K562 (cell line): ENCODE results near the gene COX4I2. TPM values are rescaled to one million over a fixed set of nuclear protein-coding genes. Genes with fewer than 3 reads are reported as not detected.

Experiments
- ADNP ChIP-seq: fragments of 200-800 bp; sonication (Bioruptor generic); IDR thresholded peaks from 2 replicates; pipeline ENCODE4 v1.6.1; 2016; ENCODE audit warnings: missing genetic modification characterization, missing compliant biosample characterization
- CGGBP1 ChIP-seq: fragments of 250-450 bp; sonication (Bioruptor Pico); IDR thresholded peaks from 2 replicates; pipeline ENCODE4 v1.9.0; 2021; ENCODE audit warnings: mild to moderate bottlenecking
- FOSL1 ChIP-seq: fragments of 200-800 bp; sonication (Bioruptor generic); conservative IDR thresholded peaks from 2 replicates; pipeline ENCODE4 v1.6.1; 2016; ENCODE audit warnings: missing genetic modification characterization, missing compliant biosample characterization
- HDGF ChIP-seq: fragments of 450-650 bp; IDR thresholded peaks from 2 replicates; pipeline ENCODE4 v1.6.1; 2016
- MIER1 ChIP-seq: fragments of 450-650 bp; IDR thresholded peaks from 2 replicates; pipeline ENCODE4 v1.6.1; 2016; ENCODE audit warnings: antibody characterized with exemption, mild to moderate bottlenecking, low read depth
- NUFIP1 ChIP-seq: fragments of 450-650 bp; IDR thresholded peaks from 2 replicates; pipeline ENCODE4 v1.6.1; 2018; ENCODE audit not compliant: partially characterized antibody
- RAD21 ChIP-seq, 2 experiments: fragments of 250-450 bp in 1 of 2; fragments of 450-650 bp in 1 of 2; sonication (Bioruptor Pico) in 1 of 2; formaldehyde crosslinking in 1 of 2; IDR thresholded peaks in 1 of 2; conservative IDR thresholded peaks in 1 of 2; 2 replicates each; pipeline versions ENCODE4 v1.4.0 to v1.8.0; 2020 to 2022; ENCODE audit warnings: mild to moderate bottlenecking in 2 of 2, moderate library complexity in 1 of 2
- RAD51 ChIP-seq: fragments of 450-650 bp; IDR thresholded peaks from 2 replicates; pipeline ENCODE4 v1.7.1; 2016; ENCODE audit warnings: low read depth, mild to moderate bottlenecking, borderline replicate concordance
- TEAD1 ChIP-seq, 2 experiments: fragments of 450-650 bp in 1 of 2; sonication (generic) in 1 of 2; formaldehyde crosslinking; IDR thresholded peaks; 2 replicates each; pipeline versions ENCODE4 v1.4.0 to v1.8.0; 2020 to 2022; ENCODE audit warnings: mild to moderate bottlenecking in 2 of 2, missing genetic modification reagents in 1 of 2
- ZHX1 ChIP-seq: fragments of 150-350 bp; conservative IDR thresholded peaks from 2 replicates; pipeline ENCODE4 v1.6.1; 2014; ENCODE audit warnings: low read length
- ZNF318 ChIP-seq, 2 experiments: fragments of 450-650 bp; IDR thresholded peaks; 2 replicates each; pipeline ENCODE4 v1.6.1; 2016; ENCODE audit warnings: mild to moderate bottlenecking in 2 of 2, borderline replicate concordance in 1 of 2, low read depth in 1 of 2, moderate library complexity in 1 of 2
- ZNF384 ChIP-seq: IDR thresholded peaks from 2 replicates; pipeline ENCODE4 v1.6.1; 2012; ENCODE audit warnings: low read depth, low read length, improper control_type of control experiment
- ZNF518B ChIP-seq: fragments of 250-450 bp; sonication (Bioruptor Pico); IDR thresholded peaks from 2 replicates; pipeline ENCODE4 v1.5.0; 2021; ENCODE audit warnings: mild to moderate bottlenecking, moderate library complexity
- polyA plus RNA-seq, 8 experiments: library from polyadenylated mRNA; depleted of rRNA in 4 of 8; stranded (reverse) in 5 of 8; unstranded in 3 of 8; fragments of >200 nt; fragmentation: Nextera tagmentation in 2 of 8; fragmentation: Illumina TruSeq in 1 of 8; extraction: Ambion mirVana in 2 of 8; extraction: Trizol in 1 of 8; gene quantifications; 2 replicates each; pipeline versions ENCODE4 v1.2.1 to v1.2.3, GENCODE V29; 2011 to 2014; ENCODE audit warnings: inconsistent platforms in 1 of 8, missing spikeins in 1 of 8
- total RNA-seq, 7 experiments: library from RNA; depleted of rRNA in 6 of 7; stranded (reverse); fragments of >200 nt in 6 of 7; fragmentation: Illumina TruSeq in 2 of 7; extraction: Trizol in 2 of 7; gene quantifications; 2 replicates each; pipeline versions ENCODE4 v1.2.1 to v1.2.3, GENCODE V29; 2011 to 2021; ENCODE audit warnings: low replicate concordance in 1 of 7

Gene COX4I2
- total and polyA plus RNA-seq, 9 of the 15 experiments (the other 6 are each of a cell fraction or from before 2014, with no cell fraction given), result not detected

GRCh38 chr20:31604567-31605030 lies 33.1 kb upstream of the COX4I2 start (continued):
- TF ChIP-seq ZNF318 (IDR thresholded peaks at IDR 0.05; ENCODE audit: borderline replicate concordance in 1 of 2, low read depth in 1 of 2) (no peak), ZNF384 (no peak), RAD51 (no peak), TEAD1 (CRISPR knock-in tag; IDR thresholded peaks at IDR 0.05) (no peak), ZNF518B (no peak), MIER1 (peak; percentile 59; the same call in 1 of the 2 replicates), NUFIP1 (no peak), ADNP (tag) (peak; percentile 87; the same call in 1 of the 2 replicates), RAD21 (CRISPR knock-in tag; conservative IDR thresholded peaks at IDR 0.05 in 1 of 2, IDR thresholded peaks at IDR 0.05 in 1 of 2) (no peak), CGGBP1 (CRISPR knock-in tag) (no peak), FOSL1 (tag) (no peak; the same call in 1 of the 2 replicates), ZHX1 (no peak), HDGF (no peak)
